ENCODE results near the gene TLN1. TPM values are rescaled to one million over a fixed set of nuclear protein-coding genes. Genes with fewer than 3 reads are reported as not detected.

Gene TLN1
- total RNA-seq, 1 donor from 2014 or later: 93.7 TPM

DNA sequence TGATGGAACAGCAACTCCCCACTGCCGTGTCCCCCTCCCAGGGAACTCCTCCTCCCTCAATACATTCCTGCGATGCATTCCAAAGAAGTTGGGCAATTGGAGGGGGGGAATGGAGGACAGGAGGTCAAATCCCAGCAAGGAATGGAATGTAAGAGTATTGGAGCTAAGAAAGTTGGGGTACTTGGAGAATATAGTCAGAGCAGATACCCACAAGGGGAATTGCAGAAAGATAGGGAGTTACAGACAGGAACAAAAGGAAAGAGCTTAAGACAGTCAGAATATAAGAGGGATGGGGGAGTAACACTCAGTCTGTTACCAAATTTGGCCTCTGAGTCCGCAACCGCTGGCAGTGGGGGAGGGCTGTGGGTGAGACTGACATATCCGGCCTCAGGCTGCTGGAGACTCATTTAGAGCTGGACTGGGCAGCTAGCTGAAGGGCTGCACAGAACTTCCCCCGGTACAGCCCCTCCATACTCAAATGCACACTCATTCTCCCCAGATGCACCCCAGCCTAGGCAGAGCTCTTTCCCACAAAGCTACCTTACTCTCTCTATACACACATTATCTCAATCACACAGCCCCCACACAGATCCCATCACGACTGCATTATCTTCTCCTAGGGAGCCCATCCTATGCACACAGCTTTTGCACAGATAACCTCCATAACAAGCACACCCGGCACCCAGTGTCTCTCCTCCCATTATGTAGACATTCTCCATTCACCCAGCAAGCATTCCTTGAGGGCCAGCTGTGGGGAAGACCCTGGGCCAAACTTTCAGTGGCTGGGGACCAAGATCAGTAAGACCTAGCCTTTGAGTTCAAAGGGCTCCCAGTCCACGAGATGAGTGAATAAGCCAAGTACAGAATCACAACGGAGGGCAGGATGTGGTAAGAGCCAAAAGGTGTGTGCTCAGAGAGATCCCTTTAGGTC lies 3.7 kb downstream of the TLN1 start:
- peak; percentile 44 for DNase-seq

DNA sequence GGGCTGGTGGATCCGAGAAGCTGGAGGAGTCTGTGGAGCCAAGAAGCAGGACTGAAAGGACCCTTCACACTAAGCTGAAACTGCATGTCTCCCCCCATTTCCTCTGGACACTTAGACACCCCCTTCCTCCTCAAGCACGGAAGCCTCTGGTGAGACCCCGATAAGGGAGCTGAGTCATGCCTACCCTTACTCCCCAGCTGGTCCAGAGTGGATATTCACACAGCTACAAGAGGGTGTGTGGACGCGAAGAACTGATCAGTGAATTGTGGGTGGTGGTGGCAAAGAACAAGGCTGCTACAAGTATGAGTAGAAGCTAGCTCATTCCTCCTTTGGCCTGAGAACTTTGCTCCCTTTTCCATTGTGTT lies 4.3 kb downstream of the TLN1 start:
- DNase-seq: no peak

DNA sequence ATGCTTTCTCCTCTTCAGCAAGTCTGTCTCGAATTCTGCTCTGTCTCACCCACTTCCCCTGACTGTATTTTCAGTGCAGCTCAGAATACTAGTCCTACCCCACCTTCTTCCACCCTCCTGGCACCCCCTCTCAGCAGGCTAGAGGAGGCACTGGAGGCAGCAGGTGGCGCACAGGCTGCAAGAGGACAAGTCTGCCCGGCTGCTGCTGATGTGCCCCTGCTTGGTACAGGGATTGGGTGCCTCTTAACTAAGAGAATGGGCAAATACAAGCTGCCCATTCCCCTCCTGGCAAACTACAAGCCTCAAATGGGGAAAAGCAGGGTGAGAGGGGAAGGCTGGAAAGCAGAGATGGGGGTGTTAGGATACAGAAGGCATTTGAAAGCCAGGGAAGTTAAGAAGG lies 5.1 kb downstream of the TLN1 start:
- no peak for DNase-seq

DNA sequence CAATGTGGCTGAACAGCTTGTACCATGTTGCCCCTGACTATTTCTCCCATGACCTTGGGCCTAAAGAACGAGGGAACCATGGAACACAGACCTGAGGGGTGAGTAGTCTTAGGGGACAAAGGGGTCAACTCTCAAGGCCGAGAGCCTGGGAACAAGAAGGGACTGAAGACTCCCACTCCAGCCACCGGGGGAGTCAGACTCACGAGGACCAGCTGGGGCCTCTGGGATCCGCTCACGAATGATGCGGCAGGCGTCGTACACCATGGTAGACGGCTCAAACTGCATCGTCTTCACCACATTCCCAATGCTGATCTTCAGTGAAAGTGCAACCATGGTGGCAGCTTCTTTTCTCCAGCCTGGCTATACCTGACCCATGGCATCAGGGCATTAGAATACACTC lies 6.6 kb downstream of the TLN1 start:
- DNase-seq: no peak

DNA sequence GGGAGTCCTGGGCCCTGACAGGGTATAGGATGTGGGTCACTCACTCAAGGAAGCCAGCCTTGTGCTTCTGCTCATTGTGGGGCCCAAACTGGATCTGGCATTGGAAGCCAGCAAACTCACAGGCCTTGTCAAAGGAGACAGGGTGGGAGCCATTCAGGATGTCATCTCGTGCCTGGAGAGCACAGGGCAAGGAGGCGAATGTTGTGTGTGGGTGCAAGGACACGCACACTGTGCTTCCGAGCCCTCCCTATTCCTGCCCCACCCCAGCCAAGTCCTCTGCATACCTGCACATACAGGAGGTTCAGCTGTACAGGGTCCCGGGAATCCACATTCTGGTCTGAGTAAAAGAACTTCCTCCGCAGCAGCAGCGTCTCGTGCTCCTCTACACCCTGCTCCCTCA lies 8.1 kb downstream of the TLN1 start:
- no peak for DNase-seq

DNA sequence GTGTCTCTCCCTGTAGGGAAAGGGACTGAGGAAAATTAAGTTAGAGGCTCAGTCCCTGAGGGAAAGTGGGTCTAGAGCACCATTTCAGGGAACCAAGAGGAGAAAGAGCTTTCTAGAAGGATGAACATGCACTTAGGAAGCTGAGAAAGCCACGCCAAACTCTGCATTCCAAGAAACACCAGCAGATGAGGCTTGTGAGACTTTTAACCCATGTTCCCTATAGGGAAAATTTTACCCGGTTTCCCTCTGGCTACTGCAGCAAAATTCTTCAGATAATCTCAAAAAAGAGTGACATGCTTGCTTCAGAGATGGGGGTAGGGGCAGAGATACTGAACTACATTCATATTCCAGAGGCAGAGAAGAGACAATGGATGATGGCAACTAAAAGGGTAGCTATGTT lies 8.6 kb downstream of the TLN1 start:
- DNase-seq: no peak

DNA sequence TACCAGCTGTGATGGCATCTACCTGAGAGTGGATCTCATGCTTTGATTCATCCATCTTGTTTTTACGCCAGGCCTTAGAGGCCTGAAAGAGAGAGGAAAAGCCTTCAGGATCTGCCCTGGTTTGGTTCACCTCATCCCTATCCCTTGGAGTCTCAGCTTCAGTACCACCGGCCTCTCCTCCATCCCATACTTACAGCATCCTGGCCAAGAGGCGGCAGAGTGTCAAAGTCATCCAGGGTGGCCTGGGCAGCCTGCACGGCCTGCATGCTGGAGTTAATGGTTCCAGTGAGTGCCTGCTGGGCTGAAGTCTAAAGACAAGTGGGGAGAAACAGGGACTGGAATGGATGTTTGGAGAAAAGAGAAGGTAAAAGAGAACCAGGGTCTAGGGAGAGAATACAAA lies 12.4 kb downstream of the TLN1 start:
- no peak for DNase-seq

DNA sequence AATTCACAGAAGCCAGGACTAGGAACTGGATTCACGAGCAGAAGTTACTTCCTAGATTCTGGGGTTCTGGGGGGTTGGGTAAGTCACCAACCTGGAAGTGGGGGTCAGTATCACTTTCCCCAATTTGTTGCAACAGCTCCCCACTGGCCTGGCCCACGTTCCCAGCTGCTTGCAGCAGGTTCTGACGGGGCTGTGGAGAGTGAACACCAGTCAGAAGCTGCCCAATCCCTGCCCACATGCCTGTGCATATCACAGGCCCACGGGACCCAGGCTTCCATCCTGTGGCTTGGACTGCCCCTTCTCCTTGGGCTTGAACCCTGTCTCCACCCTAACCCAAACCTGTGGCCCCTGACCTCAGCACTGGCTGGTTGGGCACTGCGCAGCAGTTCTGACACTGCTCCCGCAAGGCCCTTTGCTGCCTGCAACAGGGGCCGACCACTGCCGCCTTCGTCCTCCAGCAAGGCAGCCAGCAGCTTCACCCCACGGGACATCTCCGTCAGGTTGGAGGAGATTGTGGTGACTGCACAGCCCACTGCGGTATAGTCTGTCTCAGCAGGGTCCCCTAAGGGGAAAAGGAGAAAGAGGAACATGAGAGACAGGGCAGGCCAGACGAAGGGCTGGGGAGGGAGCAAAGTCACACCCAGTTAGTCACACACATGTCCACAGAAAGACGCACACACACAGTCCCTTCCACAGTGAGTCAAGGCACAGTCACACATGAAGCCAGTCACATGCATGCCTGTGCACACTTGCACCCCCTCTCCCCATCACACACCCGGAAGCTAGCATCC lies 13.1 kb downstream of the TLN1 start:
- DNase-seq: no peak

DNA sequence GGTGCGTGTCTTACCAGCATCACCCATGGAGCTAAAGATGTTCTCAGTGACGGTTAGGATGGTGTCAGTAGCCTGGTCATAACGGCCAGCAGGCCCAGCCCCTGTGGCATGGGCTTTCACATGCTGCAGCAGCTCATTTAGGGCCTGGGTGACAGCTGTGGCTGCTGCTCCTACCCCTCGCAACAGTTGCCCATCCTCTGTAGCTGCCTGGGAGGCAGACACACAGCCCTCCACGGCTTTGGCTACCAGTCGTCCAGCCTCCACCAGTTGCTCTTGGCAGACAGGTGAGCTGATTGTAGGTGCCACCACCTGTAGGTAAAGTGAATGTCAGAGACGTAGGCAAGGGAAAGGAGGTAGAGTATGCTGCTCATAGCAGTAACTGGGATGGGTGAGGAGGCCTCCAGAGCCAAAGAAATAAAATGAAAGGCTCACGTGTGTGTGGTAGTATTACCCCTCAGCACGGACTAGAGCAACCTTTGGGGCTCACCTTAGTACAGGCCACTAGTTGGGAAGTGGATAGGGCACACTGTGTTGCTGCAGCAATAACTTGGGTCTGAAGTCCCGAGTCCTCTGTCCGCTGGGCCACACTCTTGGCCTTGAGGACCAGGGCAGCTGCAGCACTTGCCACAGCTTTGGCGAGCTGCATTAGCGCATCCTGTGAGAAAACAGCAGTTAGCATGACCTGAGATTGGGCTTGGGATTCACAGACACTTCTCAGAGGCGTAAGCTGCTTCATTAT lies 14.7 kb downstream of the TLN1 start:
- no peak for DNase-seq

DNA sequence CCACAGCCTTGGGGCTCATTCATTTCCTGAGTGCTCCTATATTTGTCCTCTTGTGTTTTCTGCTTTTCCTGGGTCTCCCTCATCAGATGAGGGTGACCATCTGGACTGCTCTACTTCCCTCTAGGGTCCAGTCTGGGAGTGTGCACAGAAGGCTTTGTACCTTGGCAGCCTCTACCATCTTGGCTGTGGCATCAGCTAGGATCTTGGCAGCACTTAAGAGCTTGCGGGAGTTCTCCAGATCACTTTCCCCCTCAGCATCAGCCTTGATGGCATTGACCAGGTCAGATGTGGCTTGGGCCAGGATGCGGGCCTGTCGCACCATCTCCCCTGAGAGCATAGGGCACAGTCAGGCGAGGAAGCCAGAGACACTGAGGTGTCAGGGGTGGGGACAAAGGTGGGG lies 15.8 kb downstream of the TLN1 start:
- DNase-seq: no peak

DNA sequence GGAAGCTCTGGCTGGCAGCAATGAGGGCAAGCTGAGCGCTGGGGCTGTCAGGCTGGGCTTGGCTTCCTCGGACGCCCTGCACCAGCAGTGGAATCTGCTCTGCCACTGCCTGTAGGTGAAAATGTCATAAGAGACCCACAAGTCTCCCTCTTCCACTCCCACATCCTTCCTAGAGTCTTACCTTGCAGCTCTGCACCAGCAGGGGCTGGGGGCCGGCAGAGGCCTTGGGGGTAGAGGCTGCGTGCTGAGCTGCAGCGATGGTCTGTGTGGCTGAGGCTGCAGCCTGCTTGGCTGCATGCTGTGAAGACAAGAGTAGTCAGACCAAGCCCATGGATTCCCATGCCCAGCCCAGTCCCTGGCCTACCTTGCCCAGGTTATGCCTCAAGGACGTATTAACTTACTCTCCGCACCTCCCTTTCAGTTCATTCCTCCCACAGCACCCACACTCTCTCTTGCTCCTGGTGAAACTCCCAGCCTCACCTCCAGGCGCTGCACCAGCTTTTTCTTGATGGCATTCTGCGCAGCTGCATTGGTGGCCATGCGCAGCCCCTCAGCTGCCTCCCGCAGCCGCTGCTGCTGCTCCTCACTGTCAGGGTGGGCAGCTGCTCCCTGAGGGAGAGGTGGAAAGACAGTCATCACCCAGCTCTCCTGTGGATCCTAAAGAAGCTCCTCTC lies 17.3 kb downstream of the TLN1 start:
- DNase-seq: no peak

DNA sequence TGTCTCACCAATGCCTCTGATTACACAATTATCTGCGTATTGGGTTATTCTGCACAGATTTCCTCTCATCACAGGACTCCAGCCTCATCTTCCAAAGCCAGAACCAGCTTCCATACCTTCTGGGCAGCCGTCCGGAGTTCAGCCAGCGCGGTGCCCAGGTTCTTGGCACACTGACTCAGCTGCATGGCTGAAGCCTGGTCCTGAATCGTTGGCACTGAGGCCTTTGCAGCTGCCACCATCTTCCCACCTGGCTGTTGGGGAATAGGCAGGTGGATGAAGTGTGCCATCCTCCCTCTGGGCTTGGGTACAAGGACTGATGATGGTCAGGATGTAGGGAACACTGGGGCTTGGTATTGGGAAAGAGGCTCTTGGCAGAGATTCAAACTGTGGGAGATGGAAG lies 17.9 kb downstream of the TLN1 start:
- DNase-seq: no peak

DNA sequence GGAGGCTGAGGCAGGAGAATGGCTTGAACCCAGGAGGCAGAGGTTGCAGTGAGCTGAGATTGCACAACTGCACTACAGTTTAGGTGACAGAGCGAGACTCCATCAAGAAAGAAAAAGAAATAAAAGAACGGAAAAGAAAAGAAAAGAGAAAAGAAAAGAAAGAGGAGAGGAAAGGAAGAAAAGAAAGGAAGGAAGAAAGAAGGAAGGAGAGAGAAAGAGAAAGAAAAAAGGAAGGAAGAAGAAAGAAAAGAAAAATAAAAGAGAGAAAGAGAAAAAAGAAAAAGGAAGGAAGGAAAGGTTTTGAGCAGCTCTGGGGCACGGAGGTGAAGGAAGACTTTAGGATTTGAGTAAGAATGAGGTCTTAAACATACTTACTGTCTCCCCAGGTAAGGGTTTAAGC lies 18.4 kb downstream of the TLN1 start:
- no peak for DNase-seq

DNA sequence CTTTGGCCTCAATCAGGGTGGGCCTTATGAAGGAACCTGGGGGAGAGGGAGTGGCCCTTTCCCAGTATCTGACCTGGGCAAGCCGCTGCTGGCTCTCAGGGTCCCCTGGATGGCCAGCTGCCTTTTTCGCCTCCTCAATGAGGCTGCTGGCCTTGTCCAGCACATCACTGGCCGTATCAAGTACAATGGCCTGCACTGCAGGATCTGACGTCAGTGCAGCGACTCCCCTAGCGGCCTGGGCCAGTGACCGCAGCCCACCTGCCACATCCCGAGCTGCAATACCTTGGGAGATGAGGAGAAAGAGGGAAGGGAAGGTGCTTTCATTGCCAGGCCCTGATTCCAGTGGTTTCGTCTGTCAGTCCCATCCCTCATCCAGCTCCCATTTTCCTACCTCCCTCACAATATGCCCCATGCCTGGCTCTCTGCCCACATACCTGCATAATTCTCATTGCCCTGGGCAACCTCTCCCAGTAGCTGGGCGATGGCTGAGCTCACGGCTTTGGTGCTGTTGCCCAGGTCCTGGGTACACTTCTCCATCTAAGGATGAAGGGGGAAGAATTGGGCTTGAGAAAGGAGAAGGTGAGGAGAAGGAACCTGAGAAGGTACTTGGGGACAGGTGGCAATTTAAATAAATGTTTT lies 19.1 kb downstream of the TLN1 start:
- DNase-seq: no peak

DNA sequence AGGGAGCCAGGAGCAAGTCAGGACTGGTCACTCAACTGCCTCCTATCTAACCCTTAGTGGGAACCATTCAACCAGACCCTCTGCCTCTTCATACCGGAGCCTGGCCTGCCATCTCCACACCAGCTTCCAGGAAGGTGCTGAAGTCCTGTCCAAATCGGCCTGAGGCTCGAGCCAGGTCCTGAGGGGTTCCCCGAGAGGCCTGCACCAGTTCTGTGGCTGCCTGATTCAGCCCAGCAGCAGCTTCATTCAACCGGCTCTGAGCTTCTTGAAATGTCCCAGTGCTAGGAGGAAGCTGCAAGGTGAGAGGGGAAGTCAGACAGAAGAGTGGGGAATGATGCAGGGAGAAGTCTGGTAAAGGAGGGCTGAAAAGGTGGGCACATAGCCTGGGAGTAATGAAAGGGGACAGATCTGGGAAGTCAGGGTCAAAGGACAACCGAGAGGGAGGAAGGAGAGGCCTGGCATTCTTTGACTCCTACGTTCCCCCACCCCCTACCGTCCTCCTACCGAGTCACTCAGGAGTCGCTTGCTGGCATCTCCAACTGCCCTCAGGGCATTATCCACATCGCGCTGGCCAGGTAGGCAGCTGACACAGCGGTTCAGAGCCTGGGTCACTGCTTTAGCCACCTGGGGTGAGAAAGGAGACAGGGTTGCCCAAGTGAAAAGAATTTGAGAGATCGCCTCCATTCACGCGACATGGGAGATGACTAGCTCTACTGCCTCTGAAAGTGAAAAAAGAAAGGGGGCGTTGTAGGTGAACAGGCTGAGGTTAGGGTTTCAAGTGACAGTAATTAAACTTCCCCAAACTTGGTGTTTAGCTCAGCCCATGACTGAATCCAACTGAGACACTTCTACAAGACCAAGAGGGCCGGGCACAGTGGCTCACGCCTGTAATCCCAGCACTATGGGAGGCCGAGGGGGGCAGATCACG lies 20.2 kb downstream of the TLN1 start:
- no peak for DNase-seq

DNA sequence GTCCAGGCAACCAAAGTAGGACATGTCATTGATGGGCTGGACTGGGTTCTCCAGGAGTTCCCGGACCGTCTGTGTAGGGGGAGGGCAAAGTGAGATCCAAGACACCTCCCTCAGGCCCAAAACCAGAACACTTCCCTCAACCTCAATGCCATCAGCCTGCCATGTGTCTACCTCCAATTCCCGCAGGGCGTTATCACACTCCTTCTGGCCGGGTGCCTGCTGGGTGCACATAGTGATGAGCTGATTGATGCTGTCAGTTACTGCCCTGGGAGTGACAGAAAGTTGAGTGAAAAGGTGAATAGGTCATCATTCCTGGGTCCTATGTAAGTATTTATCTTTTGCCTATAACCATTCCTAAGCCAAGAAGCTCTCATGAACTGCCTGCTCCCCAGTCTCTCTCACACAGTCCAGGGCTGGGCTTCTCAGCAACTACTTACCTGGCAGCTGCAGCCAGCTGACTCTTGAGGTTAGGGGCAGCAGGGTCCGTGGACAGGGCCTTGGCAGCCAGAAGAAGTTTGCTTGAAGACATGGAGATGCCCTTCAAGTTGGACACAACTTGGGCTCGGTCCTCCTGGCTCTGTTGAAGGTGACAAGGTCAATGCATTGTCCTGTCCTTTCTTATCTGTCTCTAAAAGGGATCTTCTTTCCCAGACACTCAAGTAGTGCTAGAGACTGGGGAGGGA lies 21.0 kb downstream of the TLN1 start:
- DNase-seq: no peak

DNA sequence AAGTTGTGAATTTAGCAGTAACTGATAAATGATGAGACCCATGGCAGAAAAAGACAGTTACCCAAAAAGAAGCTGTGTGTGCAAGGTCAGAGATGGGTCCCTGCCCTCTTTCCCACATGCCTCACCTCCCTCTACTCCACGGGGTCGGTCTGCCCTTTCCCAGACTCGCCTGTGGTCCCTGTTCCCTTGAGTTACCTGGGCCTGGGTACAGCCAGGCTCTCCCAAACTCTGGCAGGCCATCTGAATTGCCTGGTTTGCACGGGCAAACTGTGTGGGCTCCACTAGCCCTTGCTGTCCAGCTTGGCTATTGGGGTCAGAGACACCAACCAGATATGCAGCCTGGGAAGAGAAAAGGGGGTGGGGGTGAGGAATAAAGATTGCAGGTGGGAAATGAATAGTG lies 23.8 kb downstream of the TLN1 start:
- DNase-seq: no peak

DNA sequence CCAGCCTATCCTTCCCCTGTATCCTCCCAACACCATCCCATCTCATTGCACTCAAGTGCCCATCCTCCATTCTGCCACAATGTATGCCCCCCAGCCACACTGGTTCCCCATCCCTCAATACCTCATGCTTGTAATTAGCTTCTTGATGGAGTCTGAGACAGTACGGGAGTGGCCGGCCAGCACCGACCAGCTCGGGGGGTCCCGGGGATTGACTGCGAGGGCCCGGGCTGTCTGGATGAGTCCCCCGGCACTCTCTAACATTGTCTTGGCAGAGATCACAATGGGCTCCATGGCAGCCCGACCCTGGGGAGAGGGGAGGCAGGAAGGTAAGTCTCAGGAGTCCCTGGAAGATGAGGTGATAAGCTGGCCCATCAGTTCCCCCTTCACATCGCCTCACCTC lies 25.0 kb downstream of the TLN1 start:
- no peak for DNase-seq

DNA sequence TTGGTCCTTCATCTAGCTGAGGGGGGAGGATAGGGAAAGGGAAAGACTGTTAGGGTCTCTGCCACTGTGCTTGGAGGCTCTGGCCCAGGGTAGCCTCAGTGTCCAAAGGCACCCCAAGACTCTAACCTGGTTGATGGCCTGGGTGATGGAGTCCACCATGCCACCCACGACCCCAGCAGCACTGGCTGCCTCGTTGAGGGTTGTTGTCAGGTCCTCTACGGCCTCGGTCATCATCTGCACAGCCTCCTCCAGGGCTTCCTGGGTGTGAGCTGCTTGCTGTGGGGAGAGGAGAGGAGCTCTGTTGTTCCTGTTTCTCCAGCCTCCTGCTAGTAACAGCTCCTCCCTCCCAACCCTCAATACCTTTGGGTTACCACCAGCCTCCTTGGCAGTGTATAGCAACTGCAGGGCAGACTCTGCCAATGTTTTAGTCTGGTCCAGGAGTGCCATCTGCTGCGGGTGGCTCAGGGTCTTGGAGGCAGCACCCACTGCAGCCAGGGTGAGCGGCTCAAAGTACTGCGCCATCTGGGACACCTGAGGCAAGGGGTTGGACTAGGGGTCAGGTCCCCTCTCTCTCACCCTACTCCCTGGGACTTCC lies 26.1 kb downstream of the TLN1 start:
- DNase-seq: no peak

DNA sequence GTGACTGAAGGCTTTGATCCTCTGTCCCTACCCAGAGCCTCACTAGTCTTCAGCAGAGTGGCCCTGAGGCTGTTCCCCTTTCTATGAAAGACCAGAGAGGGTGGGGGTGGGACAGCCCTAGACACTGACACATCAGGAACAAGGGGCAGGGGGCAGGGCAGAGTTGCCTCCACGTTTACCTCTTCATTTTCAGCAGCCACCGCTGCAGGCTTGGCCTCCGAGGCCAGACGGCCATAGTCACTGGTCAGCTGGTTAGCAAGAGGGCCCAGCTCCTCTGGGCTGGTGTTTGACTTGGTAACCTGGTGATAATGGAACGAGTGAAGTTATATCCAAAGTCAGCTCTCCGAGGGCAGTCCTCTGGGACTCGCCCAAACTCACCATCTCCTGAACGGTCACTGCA lies 26.6 kb downstream of the TLN1 start:
- no peak for DNase-seq

Data from skin of body (tissue), 2 donors.